Right lobe of liver (tissue), 4 donors: ENCODE results near the gene DIPK1A.

Source experiments
- POLR2A ChIP-seq: fragments of 450-650 bp; IDR thresholded peaks from one replicate; pipeline ENCODE4 v1.6.1; 2017; ENCODE audit warnings: antibody characterized with exemption, mild to moderate bottlenecking
- TF ChIP-seq, protein P1 (sequence below), 4 donors: fragments of 200-600 bp in 3 of 4; fragments of 450-650 bp in 1 of 4; IDR thresholded peaks; one replicate each; pipeline versions ENCODE4 v1.5.1 to v1.8.0; 2016 to 2022; ENCODE audit warnings: antibody characterized with exemption in 4 of 4, mild to moderate bottlenecking in 2 of 4
- donor health status: DM: no; HTN: no; CAD: no.
- donor health status: DM: no; HTN: no; CAD: no.
- donor health status: DM: no; HTN: yes; CAD: no.

DNA sequence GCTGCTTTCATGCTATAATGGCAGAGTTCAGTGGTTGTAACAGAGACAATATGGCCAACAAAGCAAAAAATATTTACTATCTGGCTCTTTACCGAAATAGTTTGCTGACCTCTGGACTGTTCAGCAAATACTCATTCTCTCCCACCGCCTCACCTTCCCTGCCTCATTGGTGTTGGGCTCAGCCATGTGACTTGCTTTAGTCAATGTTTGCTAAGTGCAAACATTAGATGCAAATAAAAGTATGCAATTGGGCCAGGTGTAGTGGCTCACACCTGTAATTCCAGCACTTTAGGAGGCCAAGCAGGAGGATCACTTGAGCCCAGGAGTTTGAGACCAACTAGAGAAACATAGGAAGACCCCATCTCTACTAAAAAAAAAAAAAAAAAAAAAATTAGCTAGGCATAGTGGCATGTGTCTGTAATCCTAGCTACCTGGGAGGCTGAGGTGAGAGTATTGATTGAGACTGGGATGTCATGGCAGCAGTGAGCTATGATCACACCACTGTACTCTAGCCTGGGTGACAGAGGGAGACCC lies 74.3 kb downstream of the DIPK1A start:
- TF ChIP-seq, protein P1, sequence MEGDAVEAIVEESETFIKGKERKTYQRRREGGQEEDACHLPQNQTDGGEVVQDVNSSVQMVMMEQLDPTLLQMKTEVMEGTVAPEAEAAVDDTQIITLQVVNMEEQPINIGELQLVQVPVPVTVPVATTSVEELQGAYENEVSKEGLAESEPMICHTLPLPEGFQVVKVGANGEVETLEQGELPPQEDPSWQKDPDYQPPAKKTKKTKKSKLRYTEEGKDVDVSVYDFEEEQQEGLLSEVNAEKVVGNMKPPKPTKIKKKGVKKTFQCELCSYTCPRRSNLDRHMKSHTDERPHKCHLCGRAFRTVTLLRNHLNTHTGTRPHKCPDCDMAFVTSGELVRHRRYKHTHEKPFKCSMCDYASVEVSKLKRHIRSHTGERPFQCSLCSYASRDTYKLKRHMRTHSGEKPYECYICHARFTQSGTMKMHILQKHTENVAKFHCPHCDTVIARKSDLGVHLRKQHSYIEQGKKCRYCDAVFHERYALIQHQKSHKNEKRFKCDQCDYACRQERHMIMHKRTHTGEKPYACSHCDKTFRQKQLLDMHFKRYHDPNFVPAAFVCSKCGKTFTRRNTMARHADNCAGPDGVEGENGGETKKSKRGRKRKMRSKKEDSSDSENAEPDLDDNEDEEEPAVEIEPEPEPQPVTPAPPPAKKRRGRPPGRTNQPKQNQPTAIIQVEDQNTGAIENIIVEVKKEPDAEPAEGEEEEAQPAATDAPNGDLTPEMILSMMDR (IDR thresholded peaks at IDR 0.05): no peak
- TF ChIP-seq POLR2A: no peak
